ENCODE measurements around the gene ZNF281. TPM values are rescaled to one million over a fixed set of nuclear protein-coding genes. Genes with fewer than 3 reads are reported as not detected.
"Not testable (repeated sequence)": the region's sequence is repeated elsewhere in the genome, so short reads cannot be mapped to it uniquely, and the experiment has no call there.

ZNF281 gene
- total RNA-seq, 1 donor from 2014 or later = 18.2 TPM

- intact Hi-C loops (cut with DNase I) = no loop called here
- peak overlapping the region; percentile 12 for H3K27ac ChIP-seq
- no peaks in the 10 kb centered on the region for H3K9me3 ChIP-seq
- peak; percentile 90 to 91 for ATAC-seq
- no peaks in the 10 kb centered on the region for H3K27me3 ChIP-seq (ENCODE audit: low read depth)
- no peaks in the 10 kb centered on the region for H3K36me3 ChIP-seq
- TF ChIP-seq, protein P1, sequence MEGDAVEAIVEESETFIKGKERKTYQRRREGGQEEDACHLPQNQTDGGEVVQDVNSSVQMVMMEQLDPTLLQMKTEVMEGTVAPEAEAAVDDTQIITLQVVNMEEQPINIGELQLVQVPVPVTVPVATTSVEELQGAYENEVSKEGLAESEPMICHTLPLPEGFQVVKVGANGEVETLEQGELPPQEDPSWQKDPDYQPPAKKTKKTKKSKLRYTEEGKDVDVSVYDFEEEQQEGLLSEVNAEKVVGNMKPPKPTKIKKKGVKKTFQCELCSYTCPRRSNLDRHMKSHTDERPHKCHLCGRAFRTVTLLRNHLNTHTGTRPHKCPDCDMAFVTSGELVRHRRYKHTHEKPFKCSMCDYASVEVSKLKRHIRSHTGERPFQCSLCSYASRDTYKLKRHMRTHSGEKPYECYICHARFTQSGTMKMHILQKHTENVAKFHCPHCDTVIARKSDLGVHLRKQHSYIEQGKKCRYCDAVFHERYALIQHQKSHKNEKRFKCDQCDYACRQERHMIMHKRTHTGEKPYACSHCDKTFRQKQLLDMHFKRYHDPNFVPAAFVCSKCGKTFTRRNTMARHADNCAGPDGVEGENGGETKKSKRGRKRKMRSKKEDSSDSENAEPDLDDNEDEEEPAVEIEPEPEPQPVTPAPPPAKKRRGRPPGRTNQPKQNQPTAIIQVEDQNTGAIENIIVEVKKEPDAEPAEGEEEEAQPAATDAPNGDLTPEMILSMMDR (IDR thresholded peaks at IDR 0.05) = no peak
- no peak for DNase-seq
- no peak overlapping the region for H3K4me3 ChIP-seq
- H3K4me1 ChIP-seq = peaks cover 8% of the 10 kb centered on the region
These were observed 6.2 kb upstream of the ZNF281 start for GRCh38 chr1:200415789-200416593.

DNA sequence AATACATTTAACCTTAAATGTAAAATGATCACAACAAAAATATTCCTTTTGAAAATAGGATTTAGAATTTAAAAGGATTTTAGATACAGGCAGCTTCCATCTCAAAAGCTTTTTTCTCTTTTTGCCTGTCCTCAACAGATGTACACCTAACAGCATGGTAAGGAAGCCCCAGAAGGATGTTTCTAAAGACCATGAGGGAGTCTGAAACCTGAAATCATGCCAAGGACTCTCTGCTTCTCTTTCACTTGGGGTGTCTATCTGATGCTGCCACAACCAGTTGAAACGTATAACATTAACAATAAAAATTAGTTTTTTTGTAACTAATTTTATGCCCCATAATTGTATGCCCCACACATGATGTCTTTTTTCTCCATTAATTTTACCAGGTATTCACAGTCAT is 5.4 kb upstream of the ZNF281 start:
- TF ChIP-seq, protein P1 (IDR thresholded peaks at IDR 0.05) = no peak
- intact Hi-C loops (cut with DNase I) = no loop called here
- Histone ChIP-seq H3K9me3 (no peaks in the 10 kb centered on the region), H3K4me3 (no peak overlapping the region), H3K4me1 (peaks cover 14% of the 10 kb centered on the region), H3K27ac (no peak overlapping the region), H3K36me3 (no peaks in the 10 kb centered on the region), H3K27me3 (ENCODE audit: low read depth) (no peaks in the 10 kb centered on the region)
- DNase-seq (no peak), ATAC-seq (no peak)

DNA sequence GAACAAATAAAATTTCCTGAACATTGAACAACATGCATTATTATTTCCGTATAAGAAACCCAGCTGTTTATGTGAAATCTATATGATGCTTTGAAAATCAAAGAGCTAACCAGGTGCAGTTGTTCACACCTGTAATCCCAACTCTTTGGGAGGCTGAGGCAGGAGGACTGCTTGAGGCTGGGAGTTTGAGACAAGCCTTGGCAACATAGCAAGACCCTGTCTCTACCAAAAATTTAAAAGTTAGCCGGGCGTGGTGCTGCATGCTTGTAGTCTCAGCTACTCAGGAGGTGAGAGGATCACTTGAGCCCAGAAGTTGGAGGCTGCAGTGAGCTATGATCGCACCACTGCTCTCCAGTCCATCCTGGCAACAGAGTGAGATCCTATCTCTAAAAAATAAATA is 4.8 kb upstream of the ZNF281 start:
- H3K9me3 ChIP-seq = no peaks in the 10 kb centered on the region
- H3K4me1 ChIP-seq = peaks cover 14% of the 10 kb centered on the region
- DNase-seq (no peak), ATAC-seq (no peak)
- intact Hi-C loops (cut with DNase I) = no loop called here
- no peaks in the 10 kb centered on the region for H3K36me3 ChIP-seq
- TF ChIP-seq, protein P1 (IDR thresholded peaks at IDR 0.05) = no peak
- no peak overlapping the region for H3K27ac ChIP-seq
- no peak overlapping the region for H3K4me3 ChIP-seq
- H3K27me3 ChIP-seq (ENCODE audit: low read depth) = no peaks in the 10 kb centered on the region

DNA sequence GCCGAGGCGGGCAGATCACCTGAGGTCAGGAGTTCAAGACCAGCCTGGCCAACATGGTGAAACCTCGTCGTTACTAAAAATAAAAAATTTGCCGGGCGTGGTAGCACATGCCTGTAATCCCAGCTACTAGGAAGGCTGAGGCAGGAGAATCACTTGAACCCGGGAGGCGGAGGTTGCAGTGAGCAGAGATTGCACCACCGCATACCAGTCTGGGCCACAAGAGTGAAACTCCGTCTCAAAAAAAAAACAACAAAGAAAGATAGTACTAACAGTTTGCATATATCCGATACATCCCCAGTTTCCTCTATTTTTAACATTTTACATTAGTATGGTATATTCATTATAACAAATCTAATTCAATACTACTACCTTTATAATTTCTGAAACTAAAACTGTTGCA is 3.9 kb upstream of the ZNF281 start:
- intact Hi-C loops (cut with DNase I); ATAC-seq; H3K27ac ChIP-seq; H3K36me3 ChIP-seq; H3K4me3 ChIP-seq; H3K27me3 ChIP-seq (ENCODE audit: low read depth); H3K9me3 ChIP-seq; DNase-seq: not testable (repeated sequence)
- peaks cover 16% of the 10 kb centered on the region for H3K4me1 ChIP-seq

- ATAC-seq = no peak
- H3K27ac ChIP-seq = no peak overlapping the region
- peaks cover 37% of the 10 kb centered on the region for H3K4me1 ChIP-seq
- TF ChIP-seq, protein P1 (IDR thresholded peaks at IDR 0.05) = no peak
- no peaks in the 10 kb centered on the region for H3K27me3 ChIP-seq (ENCODE audit: low read depth)
- no peaks in the 10 kb centered on the region for H3K36me3 ChIP-seq
- intact Hi-C loops (cut with DNase I) = no loop called here
- H3K9me3 ChIP-seq = no peaks in the 10 kb centered on the region
- H3K4me3 ChIP-seq = no peak overlapping the region
- DNase-seq = no peak
These were observed 1.8 kb upstream of the ZNF281 start for GRCh38 chr1:200411406-200412257.

- Histone ChIP-seq H3K27me3 (ENCODE audit: low read depth) (no peaks in the 10 kb centered on the region), H3K4me1 (peaks cover 40% of the 10 kb centered on the region), H3K27ac (peak overlapping the region; percentile 90), H3K4me3 (peak overlapping the region; percentile 92), H3K9me3 (no peaks in the 10 kb centered on the region), H3K36me3 (no peaks in the 10 kb centered on the region)
- intact Hi-C loops (cut with DNase I) = no loop called here
- DNase-seq = no peak
- TF ChIP-seq, protein P1 (IDR thresholded peaks at IDR 0.05) = no peak
- peak; percentile 63 to 67 for ATAC-seq
These were observed 686 bp upstream of the ZNF281 start for GRCh38 chr1:200410566-200410878.

Measured in lower lobe of right lung (tissue), 2 donors.